Endothelial cell of umbilical vein (primary cell): ENCODE measurements around the gene LAMB1. TPM values are rescaled to one million over a fixed set of nuclear protein-coding genes. Genes with fewer than 3 reads are reported as not detected.

Experiments used
- BruUV-seq: library from RNA; stranded (reverse); fragments of 400-500 nt; replicated peaks from 2 replicates; lab custom pipeline; 2021; lab: Mats Ljungman, UMichigan
- CTCF ChIA-PET: fragments of 300-600, 350-600 bp; sonication (Branson Sonifier 250); formaldehyde crosslinking; loops from one replicate; lab custom pipeline; 2021; ENCODE audit warnings: antibody characterized with exemption, inconsistent platforms; lab: Charles Lee
- POLR2A ChIA-PET: fragments of 300-600, 350-600 bp; sonication (Branson Sonifier 250); formaldehyde crosslinking; loops from one replicate; lab custom pipeline; 2021; ENCODE audit warnings: antibody characterized with exemption, inconsistent platforms; lab: Charles Lee
- DNase-seq: peaks from one replicate; pipeline ENCODE4 v3.0.0-alpha.2; 2011; ENCODE audit warnings: low read depth, low spot score
- FAIRE-seq: peaks from 2 replicates; lab custom pipeline; 2011; peaks lifted over from hg19 to GRCh38; lab: Jason Lieb, UNC
- H2AFZ ChIP-seq: 2 replicates; pipeline ENCODE4 v1.6.0; 2012; ENCODE audit warnings: low read depth, low read length, control low read depth, inconsistent platforms
- H3K27ac ChIP-seq: 2 replicates; pipeline ENCODE4 v1.5.1; 2011; ENCODE audit warnings: low read depth, mild to moderate bottlenecking, control low read depth, low read length, moderate library complexity; ENCODE audit not compliant: insufficient read depth
- H3K27me3 ChIP-seq, 2 experiments: 2 replicates each; pipeline versions ENCODE4 v1.6.0 to v1.6.1; 2011; ENCODE audit warnings: low read length in 2 of 2, mixed read lengths in 1 of 2; ENCODE audit not compliant: control insufficient read depth in 2 of 2, insufficient read depth in 2 of 2
- H3K36me3 ChIP-seq, 2 experiments: 2 replicates in 1 of 2; 3 replicates in 1 of 2; pipeline ENCODE4 v1.5.1; 2011; ENCODE audit warnings: low read length in 2 of 2, mild to moderate bottlenecking in 1 of 2, moderate library complexity in 1 of 2; ENCODE audit not compliant: control insufficient read depth in 2 of 2, insufficient read depth in 2 of 2; ENCODE audit errors: extremely low read depth in 1 of 2
- H3K4me1 ChIP-seq: 3 replicates; pipeline ENCODE4 v1.5.1; 2011; ENCODE audit warnings: mild to moderate bottlenecking, low read length; ENCODE audit not compliant: control insufficient read depth, insufficient read depth; ENCODE audit errors: extremely low read depth
- H3K4me2 ChIP-seq: 2 replicates; pipeline ENCODE4 v1.6.1; 2011; ENCODE audit warnings: low read length, control low read depth, mixed read lengths; ENCODE audit not compliant: insufficient read depth
- H3K4me3 ChIP-seq, 3 experiments: fragments of 200-600 bp in 1 of 3; sonication (generic), shearing (Covaris generic) in 1 of 3; replicated peaks in 1 of 3; 2 replicates each; pipeline ENCODE4 v1.5.1; 2011 to 2016; ENCODE audit warnings: control low read depth in 3 of 3, low read length in 3 of 3, mild to moderate bottlenecking in 2 of 3, inconsistent platforms in 1 of 3, low read depth in 1 of 3, moderate library complexity in 1 of 3; ENCODE audit not compliant: insufficient read depth in 1 of 3
- H3K79me2 ChIP-seq: 2 replicates; pipeline ENCODE4 v1.6.0; 2012; ENCODE audit warnings: low read length, inconsistent platforms; ENCODE audit not compliant: control insufficient read depth, insufficient read depth
- H3K9ac ChIP-seq: replicated peaks from 2 replicates; pipeline ENCODE3; 2011; ENCODE audit warnings: low read length, control low read depth; ENCODE audit not compliant: insufficient read depth; ENCODE audit errors: extremely low read depth
- H3K9me1 ChIP-seq: replicated peaks from 3 replicates; pipeline ENCODE4 v1.6.0; 2011; ENCODE audit warnings: mild to moderate bottlenecking, low read length; ENCODE audit not compliant: control insufficient read depth, insufficient read depth; ENCODE audit errors: extremely low read depth
- H3K9me3 ChIP-seq: replicated peaks from 2 replicates; pipeline ENCODE4 v1.5.1; 2012; ENCODE audit warnings: low read length, inconsistent platforms; ENCODE audit not compliant: control insufficient read depth, insufficient read depth
- H4K20me1 ChIP-seq: replicated peaks from 2 replicates; pipeline ENCODE3; 2011; ENCODE audit warnings: mild to moderate bottlenecking, low read length; ENCODE audit not compliant: control insufficient read depth, insufficient read depth; ENCODE audit errors: extremely low read depth
- CTCF ChIP-seq, 2 donors: IDR thresholded peaks; 1 replicate in 1 of 2; 2 replicates in 1 of 2; pipeline ENCODE4 v1.5.1; 2011; ENCODE audit warnings: low read length in 2 of 2, mild to moderate bottlenecking in 2 of 2, moderate library complexity in 2 of 2, control low read depth in 1 of 2, inconsistent platforms in 1 of 2, low read depth in 1 of 2; ENCODE audit not compliant: insufficient read depth in 1 of 2; ENCODE audit errors: extremely low read depth in 1 of 2
- EZH2 ChIP-seq: IDR thresholded peaks from 2 replicates; pipeline ENCODE4 v1.6.1; 2012; ENCODE audit warnings: borderline replicate concordance, low read depth, mild to moderate bottlenecking, moderate library complexity, low read length, inconsistent platforms; ENCODE audit not compliant: severe bottlenecking
- FOS ChIP-seq: IDR thresholded peaks from 2 replicates; pipeline ENCODE4 v1.6.1; 2011; ENCODE audit warnings: mild to moderate bottlenecking, low read length, moderate library complexity, borderline replicate concordance; ENCODE audit not compliant: insufficient read depth
- GATA2 ChIP-seq: IDR thresholded peaks from 2 replicates; pipeline ENCODE4 v1.7.0; 2011; ENCODE audit warnings: low read depth, mild to moderate bottlenecking, moderate library complexity, mixed read lengths, low read length; ENCODE audit not compliant: insufficient read length, insufficient read depth
- JUN ChIP-seq: IDR thresholded peaks from 2 replicates; pipeline ENCODE4 v1.6.1; 2011; ENCODE audit warnings: borderline replicate concordance, low read depth; ENCODE audit not compliant: insufficient read length, insufficient read depth
- MAX ChIP-seq: IDR thresholded peaks from 2 replicates; pipeline ENCODE4 v1.6.1; 2011; ENCODE audit not compliant: insufficient read depth, insufficient read length
- MYC ChIP-seq: IDR thresholded peaks from one replicate; pipeline ENCODE4 v1.6.1; 2011; ENCODE audit warnings: mild to moderate bottlenecking, low read depth, low read length
- POLR2A ChIP-seq: IDR thresholded peaks from 2 replicates; pipeline ENCODE4 v1.6.1; 2012; ENCODE audit warnings: low read depth, mild to moderate bottlenecking, control low read depth, low read length
- POLR2AphosphoS5 ChIP-seq: IDR thresholded peaks from 2 replicates; pipeline ENCODE4 v1.6.1; 2012; ENCODE audit warnings: low read depth, mild to moderate bottlenecking, control low read depth, low read length, moderate library complexity; ENCODE audit not compliant: insufficient read depth
- dilution Hi-C: fragments of 300-500 bp; cut with MboI; formaldehyde crosslinking; loops from one replicate; pipeline ENCODE4 v1.15.0; 2019; ENCODE audit warnings: low sequenced_read_pairs; ENCODE audit not compliant: extremely low pct_ligation_motif_present
- intact Hi-C: fragments of 100-400 bp; cut with micrococcal nuclease; formaldehyde crosslinking; loops from one replicate; pipeline ENCODE4 v1.10.0; 2022
- polyA plus RNA-seq, 4 experiments: library from polyadenylated mRNA; depleted of rRNA in 3 of 4; stranded (reverse) in 3 of 4; unstranded in 1 of 4; fragments of >200 nt; gene quantifications; 2 replicates each; pipeline versions ENCODE4 v1.2.1 to v1.2.3, GENCODE V29; 2011 to 2012; ENCODE audit warnings: missing spikeins in 1 of 4
- total RNA-seq: library from RNA; stranded (reverse); gene quantifications from 2 replicates; pipeline ENCODE4 v1.2.3, GENCODE V29; 2021

LAMB1 gene
- total and polyA plus RNA-seq, 2 donors (not counting 3 experiments of a cell fraction or from before 2014, with no cell fraction given), result 588 to 703 TPM

- Histone ChIP-seq H3K9ac (peak overlapping the region; percentile 97), H4K20me1 (no peaks in the 10 kb centered on the region), H3K36me3 (peaks cover 6 to 18% of the 10 kb centered on the region in 2 experiments), H3K79me2 (peaks cover 52% of the 10 kb centered on the region), H3K27me3 (no peaks in the 10 kb centered on the region), H3K9me1 (no peaks in the 10 kb centered on the region), H3K4me1 (peaks cover 64% of the 10 kb centered on the region), H2AFZ (no peak overlapping the region), H3K27ac (peak overlapping the region; percentile 99), H3K4me3 (peak overlapping the region; percentile 84 to 95 (median 90)), H3K9me3 (no peaks in the 10 kb centered on the region), H3K4me2 (peak overlapping the region; percentile 89)
- ChIA-PET CTCF (interaction anchor here (0.6 to 13.4 kb wide), 10 partner anchors 10 to 496 kb away, joined by 3 to 284 read pairs (median 4); no protein-coding TSS in a partner anchor), POLR2A (interaction anchor here (0.9 to 4.7 kb wide), 2 partner anchors 14 to 94 kb away, joined by 3 to 49 read pairs; no protein-coding TSS in a partner anchor)
- dilution Hi-C loops, result loop anchor here (5.0 kb wide), 1 partner anchor 146 kb away; no protein-coding TSS in a partner anchor
- no peak for TF ChIP-seq JUN
- TF ChIP-seq POLR2AphosphoS5, result peak; percentile 90
- no peak for TF ChIP-seq MAX
- peak; percentile 41 for TF ChIP-seq FOS
- TF ChIP-seq EZH2, result no peak
- no peak for TF ChIP-seq POLR2A
- peak; percentile 81 for TF ChIP-seq GATA2
- TF ChIP-seq MYC, result no peak
- TF ChIP-seq CTCF (IDR thresholded peaks at IDR 0.05; ENCODE audit: extremely low read depth in 1 of 2, insufficient read depth in 1 of 2, low read depth in 1 of 2, low read length in 2 of 2), result peak; percentile 49 to 63
- DNase-seq (peak; percentile 98), FAIRE-seq (peak; percentile 95)
- intact Hi-C loops, result loop anchor here (1.0 to 5.0 kb wide), 2 partner anchors 96 to 421 kb away; no protein-coding TSS in a partner anchor
- BruUV-seq, result no TSS peak
Observed at GRCh38 chr7:108000875-108001763, 1.8 kb downstream of the LAMB1 start.
